ENCODE data around the gene NEUROG1. TPM values are rescaled to one million over a fixed set of nuclear protein-coding genes. Genes with fewer than 3 reads are reported as not detected.

The NEUROG1 gene
- total and polyA plus RNA-seq, 12 donors, result not detected

DNA sequence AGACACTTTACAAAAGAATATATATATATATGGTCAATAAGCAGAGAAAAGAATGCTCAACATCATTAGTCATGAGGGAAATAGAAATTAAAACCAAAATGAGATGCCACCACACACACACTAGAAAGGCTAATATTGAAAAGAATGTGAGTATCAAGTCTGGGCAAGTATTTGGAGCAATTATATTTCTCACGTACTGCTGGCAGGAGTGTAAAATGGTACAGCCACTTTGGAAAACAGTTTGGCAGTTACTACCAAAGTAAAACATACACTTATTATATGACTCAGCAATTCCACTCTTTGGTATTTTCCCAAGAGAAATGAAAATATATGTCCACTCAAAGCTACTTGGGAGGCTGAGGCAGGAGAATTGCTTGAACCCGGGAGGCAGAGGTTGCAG, 29.8 kb downstream of the NEUROG1 start:
- 58% methylated on average over 2 of the region's 2 CpGs for WGBS, 2 donors
- ATAC-seq, result no peak
- no peak for DNase-seq
- TF ChIP-seq, protein P1, sequence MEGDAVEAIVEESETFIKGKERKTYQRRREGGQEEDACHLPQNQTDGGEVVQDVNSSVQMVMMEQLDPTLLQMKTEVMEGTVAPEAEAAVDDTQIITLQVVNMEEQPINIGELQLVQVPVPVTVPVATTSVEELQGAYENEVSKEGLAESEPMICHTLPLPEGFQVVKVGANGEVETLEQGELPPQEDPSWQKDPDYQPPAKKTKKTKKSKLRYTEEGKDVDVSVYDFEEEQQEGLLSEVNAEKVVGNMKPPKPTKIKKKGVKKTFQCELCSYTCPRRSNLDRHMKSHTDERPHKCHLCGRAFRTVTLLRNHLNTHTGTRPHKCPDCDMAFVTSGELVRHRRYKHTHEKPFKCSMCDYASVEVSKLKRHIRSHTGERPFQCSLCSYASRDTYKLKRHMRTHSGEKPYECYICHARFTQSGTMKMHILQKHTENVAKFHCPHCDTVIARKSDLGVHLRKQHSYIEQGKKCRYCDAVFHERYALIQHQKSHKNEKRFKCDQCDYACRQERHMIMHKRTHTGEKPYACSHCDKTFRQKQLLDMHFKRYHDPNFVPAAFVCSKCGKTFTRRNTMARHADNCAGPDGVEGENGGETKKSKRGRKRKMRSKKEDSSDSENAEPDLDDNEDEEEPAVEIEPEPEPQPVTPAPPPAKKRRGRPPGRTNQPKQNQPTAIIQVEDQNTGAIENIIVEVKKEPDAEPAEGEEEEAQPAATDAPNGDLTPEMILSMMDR (IDR thresholded peaks at IDR 0.05), result no peak
- intact Hi-C loops (cut with DNase I), result no loop called here
- H3K27me3 ChIP-seq, result peaks cover 0 to 92% (median 81%) of the 10 kb centered on the region in 7 donors
- no peak overlapping the region for H3K4me3 ChIP-seq
- H3K27ac ChIP-seq, result no peak overlapping the region
- H3K4me1 ChIP-seq, result no peaks in the 10 kb centered on the region
- H3K36me3 ChIP-seq, result no peaks in the 10 kb centered on the region
- H3K9me3 ChIP-seq, result no peaks in the 10 kb centered on the region

DNA sequence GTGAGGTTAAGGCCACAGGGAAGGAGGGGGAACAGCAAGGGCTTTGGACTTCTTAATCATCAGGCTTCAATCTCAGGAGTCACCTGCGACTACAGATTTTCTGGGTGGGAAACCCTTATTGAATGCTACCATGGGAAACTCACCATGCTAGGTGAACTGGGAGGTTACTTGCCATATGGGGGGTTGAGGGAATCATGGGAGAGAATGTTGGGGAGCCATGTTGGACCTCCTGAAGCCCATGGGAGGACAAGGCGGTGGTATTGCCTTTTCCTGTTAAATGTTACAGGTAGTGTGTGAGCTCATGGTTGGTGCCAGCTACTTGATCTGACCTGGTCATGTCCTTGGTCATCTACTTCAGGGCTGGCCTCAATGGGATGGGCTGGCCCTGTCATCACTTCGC, 31.4 kb downstream of the NEUROG1 start:
- peaks cover 0 to 90% (median 71%) of the 10 kb centered on the region in 7 donors for H3K27me3 ChIP-seq

GRCh38 chr5:135503871-135504270, 31.9 kb downstream of the NEUROG1 start:
- ATAC-seq (no peak), DNase-seq (no peak)
- 70 to 76% methylated on average over 4 of the region's 4 CpGs for WGBS, 2 donors
- H3K4me3 ChIP-seq, result no peak overlapping the region
- peaks cover 0 to 89% (median 70%) of the 10 kb centered on the region in 7 donors for H3K27me3 ChIP-seq
- H3K4me1 ChIP-seq, result no peaks in the 10 kb centered on the region
- intact Hi-C loops (cut with DNase I), result no loop called here
- H3K9me3 ChIP-seq, result no peaks in the 10 kb centered on the region
- TF ChIP-seq, protein P1 (IDR thresholded peaks at IDR 0.05), result no peak
- no peaks in the 10 kb centered on the region for H3K36me3 ChIP-seq
- no peak overlapping the region for H3K27ac ChIP-seq

More for the DNA sequence above, 31.4 kb downstream of the NEUROG1 start:
- TF ChIP-seq, protein P1 (IDR thresholded peaks at IDR 0.05), result no peak
- no peaks in the 10 kb centered on the region for H3K9me3 ChIP-seq
- intact Hi-C loops (cut with DNase I), result no loop called here
- no peaks in the 10 kb centered on the region for H3K4me1 ChIP-seq
- ATAC-seq (no peak), DNase-seq (no peak)
- H3K4me3 ChIP-seq, result no peak overlapping the region
- no peaks in the 10 kb centered on the region for H3K36me3 ChIP-seq
- no peak overlapping the region for H3K27ac ChIP-seq
- WGBS, 2 donors, result 81 to 89% methylated on average over 3 of the region's 3 CpGs

DNA sequence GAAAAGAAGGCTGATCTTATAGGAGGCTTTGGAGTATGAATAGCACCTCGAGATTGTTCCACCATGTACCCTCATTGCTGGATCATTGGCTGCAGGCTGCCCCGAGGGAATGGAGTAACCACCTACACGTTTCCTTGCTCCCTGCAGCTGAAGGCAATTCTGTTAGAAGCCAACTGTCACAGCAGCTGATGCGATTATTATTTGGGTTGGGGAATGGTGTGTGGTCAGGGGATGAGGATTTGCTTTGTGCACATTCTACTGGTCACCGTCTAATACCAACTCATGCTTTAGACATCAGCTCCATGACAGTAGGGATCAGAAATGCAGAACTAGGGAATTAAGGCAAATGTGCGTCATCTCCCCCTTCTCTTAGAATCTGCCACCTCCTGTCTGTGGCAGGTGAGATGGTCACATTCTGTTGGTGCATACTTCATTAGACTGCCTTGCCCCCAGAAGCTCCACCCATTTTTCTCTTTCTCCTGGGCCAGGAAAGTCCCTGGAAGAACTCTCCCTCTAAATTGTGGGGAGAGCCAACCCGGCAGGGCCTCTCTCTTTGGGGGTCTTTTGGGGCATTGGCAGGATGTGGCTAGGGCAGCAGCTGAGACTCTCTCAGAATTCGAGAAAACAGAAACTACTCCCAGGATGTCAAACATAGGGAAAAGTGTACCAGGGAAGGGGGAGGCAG, 32.8 kb downstream of the NEUROG1 start:
- intact Hi-C loops (cut with DNase I), result no loop called here
- ATAC-seq (no peak), DNase-seq (no peak)
- no peak overlapping the region for H3K27ac ChIP-seq
- peaks cover 0 to 89% (median 63%) of the 10 kb centered on the region in 7 donors for H3K27me3 ChIP-seq
- TF ChIP-seq, protein P1 (IDR thresholded peaks at IDR 0.05), result no peak
- no peaks in the 10 kb centered on the region for H3K36me3 ChIP-seq
- H3K4me1 ChIP-seq, result no peaks in the 10 kb centered on the region
- 73 to 76% methylated on average over 8 of the region's 8 CpGs for WGBS, 2 donors
- no peaks in the 10 kb centered on the region for H3K9me3 ChIP-seq
- H3K4me3 ChIP-seq, result no peak overlapping the region

Measured in heart right ventricle (tissue), 16 donors.